ENCODE results near the gene KRT26.

- TF ChIP-seq CTCF (IDR thresholded peaks at IDR 0.05) (no peak), POLR2A (IDR thresholded peaks at IDR 0.05) (no peak)
Measured at GRCh38 chr17:40816569-40816968, 44.6 kb upstream of the KRT26 start.

All from body of pancreas (tissue), 4 donors.